Stimulated activated CD4-positive, alpha-beta T cell treated with anti-CD3 and anti-CD28 coated beads, TNF-alpha, amount 100 ng/mL, for 24 hours (primary cell): ENCODE measurements around the gene ALDH2.
A peak's percentile ranks its signal among the peaks of the same experiment; 100 is the strongest.
"Not testable (repeated sequence)": the region's sequence is repeated elsewhere in the genome, so short reads cannot be mapped to it uniquely, and the experiment has no call there.

ENCODE experiments used
- DNase-seq, 3 experiments: peaks; one replicate each; pipeline ENCODE4 v3.0.0-alpha.2; 2020; ENCODE audit warnings: low read depth in 3 of 3

Gene ALDH2

DNA sequence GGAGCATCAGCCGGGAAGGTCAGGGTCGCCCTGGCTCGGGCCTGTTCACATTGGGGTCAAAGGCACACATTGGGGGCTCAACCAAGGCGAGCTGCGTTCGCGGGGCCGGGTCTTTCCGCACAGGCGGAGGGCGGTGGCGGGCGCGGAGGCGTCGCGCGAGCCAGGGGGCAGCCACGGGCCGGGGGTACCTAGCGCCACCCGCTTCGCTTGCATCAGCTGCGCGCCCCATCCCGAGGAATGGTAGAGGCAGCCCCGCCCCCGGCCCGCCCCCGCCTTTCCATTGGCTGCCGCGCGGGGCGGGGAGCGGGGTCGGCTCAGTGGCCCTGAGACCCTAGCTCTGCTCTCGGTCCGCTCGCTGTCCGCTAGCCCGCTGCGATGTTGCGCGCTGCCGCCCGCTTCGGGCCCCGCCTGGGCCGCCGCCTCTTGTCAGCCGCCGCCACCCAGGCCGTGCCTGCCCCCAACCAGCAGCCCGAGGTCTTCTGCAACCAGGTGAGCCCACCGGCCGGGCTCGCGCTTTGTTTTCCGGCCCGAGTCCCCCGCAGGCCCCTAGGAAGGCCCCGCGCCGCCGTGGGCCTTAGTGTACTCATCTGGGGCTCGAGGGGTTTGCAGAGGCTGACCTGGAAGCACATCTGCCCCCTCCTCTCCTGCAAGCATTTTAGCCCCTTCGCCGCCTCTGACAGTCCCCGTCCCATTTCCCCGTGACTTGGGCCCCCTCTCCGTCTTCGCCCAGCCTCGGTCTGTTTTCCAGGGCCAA lies at the start of gene ALDH2:
Gene ALDH2, plus strand, starts transcription at position 326 of the 754 bp plus-strand sequence. Its CDS starts 50 bp downstream, at position 376.
- DNase-seq = peak in 2 of 3 experiments; percentile 2 to 22

DNA sequence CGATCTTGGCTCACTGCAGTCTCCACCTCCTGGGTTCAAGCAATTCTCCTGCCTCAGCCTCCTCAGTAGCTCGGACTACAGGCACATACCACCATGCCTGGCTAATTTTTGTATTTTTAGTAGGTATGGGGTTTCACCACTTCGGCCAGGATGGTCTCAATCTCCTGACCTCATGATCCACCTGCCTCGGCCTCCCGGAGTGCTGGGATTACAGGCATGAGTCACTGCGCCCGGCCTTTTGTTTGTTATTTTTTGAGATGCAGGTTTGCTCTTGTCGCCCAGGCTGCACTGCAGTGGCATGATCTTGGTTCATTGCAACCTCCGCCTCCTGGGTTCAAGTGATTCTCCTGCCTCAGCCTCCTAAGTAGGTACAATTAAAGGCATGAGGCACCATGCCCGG lies 47.4 kb upstream of the ALDH2 start:
- DNase-seq = not testable (repeated sequence)

DNA sequence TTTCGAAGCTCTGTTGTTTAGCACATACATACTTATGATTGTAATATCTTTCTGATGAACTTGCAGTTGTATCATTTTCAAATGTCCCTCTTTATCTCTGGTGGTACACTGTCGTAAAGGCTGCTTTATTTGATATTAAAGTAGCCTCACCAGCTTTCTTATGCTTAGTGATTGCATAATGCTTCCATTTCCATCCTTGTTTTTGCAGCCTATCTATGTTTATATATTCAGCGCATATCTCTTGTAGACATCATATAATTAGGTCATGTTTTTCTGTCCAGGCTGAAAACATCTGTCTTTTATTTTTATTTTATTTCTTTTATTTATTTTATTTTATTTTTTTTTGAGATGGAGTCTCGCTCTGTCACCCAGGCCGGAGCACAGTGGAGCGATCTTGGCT lies 46.3 kb upstream of the ALDH2 start:
- no peak for DNase-seq

DNA sequence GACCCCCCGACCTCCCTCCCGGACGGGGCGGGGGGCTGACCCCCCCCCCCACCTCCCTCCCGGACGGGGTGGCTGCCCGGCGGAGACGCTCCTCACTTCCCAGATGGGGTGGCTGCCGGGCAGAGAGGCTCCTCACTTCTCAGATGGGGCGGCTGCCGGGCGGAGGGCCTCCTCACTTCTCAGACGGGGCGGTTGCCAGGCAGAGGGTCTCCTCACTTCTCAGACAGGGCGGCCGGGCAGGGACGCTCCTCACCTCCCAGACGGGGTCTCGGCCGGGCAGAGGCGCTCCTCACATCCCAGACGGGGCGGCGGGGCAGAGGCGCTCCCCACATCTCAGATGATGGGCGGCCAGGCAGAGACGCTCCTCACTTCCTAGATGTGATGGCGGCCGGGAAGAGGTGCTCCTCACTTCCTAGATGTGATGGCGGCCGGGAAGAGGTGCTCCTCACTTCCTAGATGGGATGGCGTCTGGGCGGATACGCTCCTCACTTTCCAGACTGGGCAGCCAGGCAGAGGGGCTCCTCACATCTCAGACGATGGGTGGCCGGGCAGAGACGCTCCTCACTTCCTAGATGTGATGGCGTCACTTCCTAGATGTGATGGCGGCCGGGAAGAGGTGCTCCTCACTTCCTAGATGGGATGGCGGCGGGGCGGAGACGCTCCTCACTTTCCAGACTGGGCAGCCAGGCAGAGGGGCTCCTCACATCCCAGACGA lies 42.9 kb upstream of the ALDH2 start:
- not testable (repeated sequence) for DNase-seq

DNA sequence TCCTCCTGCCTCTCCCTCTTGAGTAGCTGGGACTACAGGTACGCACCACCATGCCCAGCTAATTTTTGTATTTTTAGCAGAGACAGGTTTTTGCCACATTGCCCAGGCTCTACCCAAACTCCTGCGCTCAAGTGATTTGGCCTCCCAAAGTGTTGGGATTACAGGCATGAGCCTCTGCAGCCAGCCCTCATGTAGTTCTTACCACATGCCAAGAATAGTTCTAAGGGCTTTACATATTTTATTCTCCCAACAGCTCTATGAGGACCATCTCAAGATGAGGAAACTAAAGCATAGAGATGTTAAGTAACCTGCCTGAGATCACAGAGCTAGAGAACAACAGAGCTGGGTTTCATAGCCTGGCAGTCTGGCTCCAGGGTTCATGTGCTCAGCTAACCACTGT lies 37.9 kb upstream of the ALDH2 start:
- DNase-seq = no peak

DNA sequence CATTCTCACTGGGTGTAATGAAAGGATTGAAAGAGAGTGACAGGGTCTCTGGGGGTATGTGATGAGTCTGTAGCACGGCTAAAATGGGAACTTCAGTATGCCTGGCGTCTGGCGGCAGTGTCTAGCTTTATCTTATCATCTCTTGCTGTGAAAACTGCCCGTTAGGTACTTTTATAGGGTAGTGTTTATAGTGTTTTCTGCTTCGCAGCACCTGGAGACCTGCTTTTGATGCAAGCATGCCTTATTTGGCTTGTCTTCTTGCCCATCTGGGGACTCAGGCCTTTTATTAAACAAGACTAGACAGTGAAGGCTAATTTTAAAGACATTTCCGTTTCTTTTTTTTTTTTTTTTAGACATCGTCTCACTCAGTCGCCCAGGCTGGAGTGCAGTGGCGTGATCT lies 36.3 kb upstream of the ALDH2 start:
- DNase-seq = no peak

DNA sequence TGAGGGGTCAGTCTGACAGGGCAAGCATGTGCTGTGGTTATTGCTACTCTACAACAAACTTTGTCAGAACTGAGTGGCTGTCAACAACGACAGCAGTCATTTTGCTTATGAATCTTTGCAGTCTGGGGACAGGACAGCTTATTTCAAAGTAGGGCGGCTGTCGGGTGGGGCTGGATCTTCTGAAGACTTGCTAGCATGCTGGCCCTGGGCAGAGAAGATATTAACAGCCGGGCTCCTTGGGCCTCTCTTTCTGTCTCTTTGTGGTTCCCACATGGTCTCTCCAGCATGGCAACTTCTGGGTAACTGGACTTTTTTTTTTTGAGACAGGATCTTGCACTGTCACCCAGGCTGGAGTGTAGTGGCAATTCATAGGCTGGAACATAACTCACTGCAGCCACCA lies 33.9 kb upstream of the ALDH2 start:
- DNase-seq = no peak

DNA sequence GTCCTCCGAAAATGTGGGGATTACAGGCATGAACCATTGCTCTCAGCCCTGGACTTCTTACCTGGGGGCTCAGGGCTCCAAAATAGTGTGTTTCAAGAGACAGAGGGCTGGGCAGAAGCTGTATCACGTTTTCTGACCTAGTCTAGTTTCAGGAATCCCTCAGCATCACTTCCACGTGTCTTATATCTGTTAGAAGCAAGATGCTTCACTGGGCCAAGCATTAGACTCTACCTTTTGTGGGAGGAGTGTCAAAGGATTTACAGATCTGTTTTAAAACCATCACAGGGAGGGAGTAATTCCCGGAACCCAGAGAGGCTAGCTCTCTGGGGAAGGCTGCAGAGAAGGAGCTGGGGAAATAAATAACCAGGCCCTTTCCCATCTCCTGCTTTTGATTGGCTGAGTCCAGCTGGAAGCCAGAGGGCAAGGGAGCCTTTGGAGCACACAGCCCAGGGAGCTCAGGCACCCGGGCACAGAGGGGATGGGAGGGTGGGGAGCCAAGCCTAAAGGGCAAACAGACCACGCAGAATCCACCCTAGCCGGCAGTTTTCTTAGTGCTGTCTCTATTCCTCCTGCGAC lies 33.3 kb upstream of the ALDH2 start:
- DNase-seq = no peak

DNA sequence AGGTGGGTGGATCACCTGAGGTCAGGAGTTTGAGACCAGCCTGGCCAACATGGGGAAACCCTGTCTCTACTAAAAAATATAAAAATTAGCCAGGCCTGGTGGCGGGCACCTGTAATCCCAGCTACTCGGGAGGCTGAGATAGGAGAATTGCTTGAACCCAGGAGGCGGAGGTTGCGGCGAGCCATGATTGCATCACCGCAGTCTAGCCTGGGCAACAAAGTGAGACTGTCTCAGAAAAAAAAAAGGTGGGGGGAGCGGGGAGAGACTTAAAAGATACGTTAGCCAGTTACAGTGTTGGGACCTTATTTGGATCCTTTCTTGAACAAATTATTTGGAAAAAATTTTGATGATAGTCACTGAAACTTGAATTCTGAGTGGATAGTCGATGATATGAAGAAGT lies 27.2 kb upstream of the ALDH2 start:
- DNase-seq = not testable (repeated sequence)

DNA sequence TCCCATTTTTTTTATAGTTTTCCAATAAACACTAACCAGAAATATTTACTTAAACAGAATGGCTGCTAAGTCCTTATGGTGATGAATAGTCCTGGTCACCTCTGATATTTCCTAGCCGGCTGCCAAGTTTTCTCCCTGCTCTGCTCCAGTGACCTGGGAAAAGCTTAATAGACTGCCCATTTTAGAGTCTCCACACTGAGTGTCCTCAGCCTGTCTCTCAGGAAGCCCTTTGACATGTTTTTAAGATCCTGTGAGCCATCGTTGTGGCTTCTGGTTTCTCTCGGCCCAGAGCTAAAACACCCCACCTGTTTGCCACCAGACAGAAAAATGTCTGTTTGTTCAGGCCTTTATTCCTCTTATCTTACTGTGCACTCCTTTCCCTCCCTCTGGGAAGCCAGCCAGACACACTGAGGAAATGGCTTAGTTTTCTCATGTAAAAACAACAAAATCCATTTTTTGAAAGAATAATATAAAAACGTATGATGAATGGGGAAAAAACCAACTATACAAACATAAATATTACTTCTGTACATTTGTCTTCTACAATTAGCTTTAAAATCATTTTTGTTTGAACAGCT lies 25.4 kb upstream of the ALDH2 start:
- DNase-seq = no peak

DNA sequence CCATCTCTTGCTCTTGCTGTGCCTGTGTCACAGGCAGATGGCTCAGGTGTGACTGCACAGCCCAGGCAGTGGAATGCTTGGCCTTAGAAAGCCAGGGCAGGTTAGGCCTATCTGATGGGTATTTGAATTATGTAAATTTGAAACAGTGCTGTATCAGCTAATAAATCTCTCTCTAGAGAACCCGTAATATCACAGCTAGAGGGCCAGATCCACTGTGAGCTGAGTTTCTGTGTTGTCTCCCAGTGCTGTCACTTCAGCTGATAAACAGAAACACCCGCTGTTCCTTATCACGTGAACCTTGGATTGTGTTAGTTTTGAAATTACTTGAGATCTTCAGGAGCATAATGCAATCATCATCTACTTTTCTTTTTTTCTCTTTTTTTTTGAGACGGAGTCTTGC lies 21.5 kb upstream of the ALDH2 start:
- DNase-seq = no peak

DNA sequence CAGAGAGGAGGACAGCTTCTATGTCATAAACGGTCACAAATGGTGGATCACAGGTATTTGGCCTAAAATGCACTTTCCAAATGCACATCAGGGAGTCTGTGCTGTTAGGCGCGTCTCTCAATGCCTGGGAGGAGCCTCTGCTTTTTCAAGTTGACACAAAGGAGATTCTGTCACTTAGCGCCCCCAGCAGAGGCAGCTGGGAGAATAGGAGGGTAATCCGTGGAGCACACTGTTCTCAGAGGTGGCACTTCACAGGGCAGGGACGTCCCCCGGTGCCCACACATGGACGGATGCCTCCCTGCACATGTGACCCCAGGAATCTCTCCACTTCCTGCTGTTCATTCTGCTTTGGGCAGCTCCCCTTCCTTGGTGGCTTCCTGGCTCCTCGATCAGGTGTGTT lies 19.4 kb upstream of the ALDH2 start:
- DNase-seq = no peak

DNA sequence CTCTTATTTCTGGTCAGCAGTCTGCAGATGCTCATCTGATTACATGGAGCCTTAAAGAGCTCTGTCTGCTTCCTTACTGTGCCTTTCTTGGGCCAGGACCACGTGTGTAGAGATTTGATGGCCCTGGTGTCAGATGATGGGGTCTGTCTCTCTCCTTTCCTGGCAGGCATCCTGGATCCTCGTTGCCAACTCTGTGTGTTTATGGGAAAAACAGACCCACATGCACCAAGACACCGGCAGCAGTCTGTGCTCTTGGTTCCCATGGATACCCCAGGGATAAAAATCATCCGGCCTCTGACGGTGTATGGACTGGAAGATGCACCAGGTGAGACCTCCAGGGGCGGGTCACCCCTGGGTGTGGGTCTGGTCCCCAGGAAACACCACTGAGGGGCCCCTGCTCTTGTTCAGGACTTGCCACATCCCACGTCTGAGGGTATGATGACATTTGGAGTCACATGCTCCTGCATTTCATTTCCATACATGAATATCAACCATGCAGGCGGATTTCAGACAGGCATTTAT lies 18.5 kb upstream of the ALDH2 start:
- DNase-seq = no peak

DNA sequence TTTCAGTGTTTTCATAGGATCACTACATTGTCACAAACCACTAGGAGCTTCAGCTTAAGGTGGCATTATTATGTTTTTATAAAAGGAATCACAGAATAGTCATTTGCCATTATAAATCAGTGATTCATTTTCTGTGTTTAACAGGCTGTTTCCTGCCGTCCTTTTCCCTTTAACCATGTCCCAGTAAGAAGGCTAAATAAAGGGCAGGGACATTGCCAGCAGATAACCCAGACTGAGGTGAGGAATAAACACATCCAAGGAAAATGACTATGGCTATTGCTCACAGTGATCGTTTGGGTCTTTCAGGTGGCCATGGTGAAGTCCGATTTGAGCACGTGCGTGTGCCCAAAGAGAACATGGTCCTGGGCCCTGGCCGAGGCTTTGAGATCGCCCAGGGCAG lies 17.9 kb upstream of the ALDH2 start:
- no peak for DNase-seq

DNA sequence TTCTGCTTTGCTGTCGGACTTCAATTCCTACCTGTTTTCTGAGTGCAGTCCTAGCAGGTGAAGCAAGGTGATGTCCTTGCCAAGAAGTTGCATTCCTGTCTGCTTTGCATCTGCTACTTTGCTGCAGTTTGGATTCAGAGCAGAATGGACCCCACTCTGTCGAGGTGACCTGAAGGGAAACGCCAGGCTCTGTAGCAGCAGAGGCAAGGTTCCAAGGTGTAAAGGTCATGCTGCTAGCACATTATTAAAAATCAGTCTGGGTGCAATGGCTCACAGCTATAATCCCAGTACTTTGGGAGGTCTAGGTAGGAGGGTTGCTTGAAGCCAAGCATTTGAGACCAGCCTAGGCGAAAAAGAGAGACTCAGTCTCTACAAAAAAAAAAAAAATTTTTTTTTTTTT lies 17.3 kb upstream of the ALDH2 start:
- no peak for DNase-seq

DNA sequence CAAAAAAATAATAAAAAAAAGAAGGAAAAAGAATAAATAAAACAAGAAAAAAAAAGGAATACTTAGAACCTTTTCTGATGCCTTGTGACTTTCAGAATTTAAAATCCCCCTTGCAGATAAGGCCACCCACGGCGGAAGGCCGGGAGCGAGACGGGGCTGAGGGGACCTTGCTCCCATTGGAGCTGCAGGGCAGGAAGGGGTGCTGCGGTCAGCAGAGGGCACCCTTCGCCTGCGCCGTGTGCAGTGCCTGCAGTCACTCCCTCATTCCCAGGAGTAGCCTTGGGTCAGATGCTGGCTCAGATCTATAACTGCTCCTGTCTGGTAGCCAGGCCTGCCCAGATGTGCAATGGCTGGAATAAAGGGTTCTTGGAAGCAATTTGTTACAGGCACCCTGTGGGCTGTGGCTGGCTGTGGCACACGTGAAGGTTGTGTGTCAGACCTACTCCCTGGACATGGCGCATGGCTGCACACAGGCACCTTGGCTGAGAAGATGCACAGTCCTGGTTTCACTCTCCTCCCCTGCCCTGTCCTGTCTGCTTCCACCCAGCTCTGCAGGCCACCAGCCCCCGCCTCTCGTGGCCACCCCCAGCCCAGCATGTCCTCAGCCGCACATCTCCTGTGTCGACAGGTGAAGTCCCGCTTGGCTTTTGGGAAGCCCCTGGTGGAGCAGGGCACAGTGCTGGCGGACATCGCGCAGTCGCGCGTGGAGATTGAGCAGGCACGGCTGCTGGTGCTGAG lies 13.4 kb upstream of the ALDH2 start:
- no peak for DNase-seq

DNA sequence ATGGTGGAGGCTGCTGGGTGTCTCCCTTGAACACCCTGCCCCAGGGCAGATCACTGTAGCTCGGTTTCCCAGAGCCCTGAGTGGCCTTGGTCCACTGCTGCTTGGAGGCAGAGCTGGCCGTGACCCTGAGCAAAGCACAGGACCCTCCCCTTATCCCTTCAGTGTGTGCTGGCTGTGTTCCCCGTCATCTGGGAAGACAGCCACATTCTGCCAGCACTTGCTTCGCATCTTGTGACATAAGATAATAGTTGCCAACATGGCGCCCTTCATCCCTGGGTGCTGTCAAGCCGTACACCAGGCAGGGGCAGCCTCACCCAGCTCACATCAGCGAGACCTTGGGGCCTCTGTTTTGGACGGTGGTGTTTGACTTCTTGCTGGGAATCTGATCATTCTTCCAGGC lies 12.1 kb upstream of the ALDH2 start:
- no peak for DNase-seq

DNA sequence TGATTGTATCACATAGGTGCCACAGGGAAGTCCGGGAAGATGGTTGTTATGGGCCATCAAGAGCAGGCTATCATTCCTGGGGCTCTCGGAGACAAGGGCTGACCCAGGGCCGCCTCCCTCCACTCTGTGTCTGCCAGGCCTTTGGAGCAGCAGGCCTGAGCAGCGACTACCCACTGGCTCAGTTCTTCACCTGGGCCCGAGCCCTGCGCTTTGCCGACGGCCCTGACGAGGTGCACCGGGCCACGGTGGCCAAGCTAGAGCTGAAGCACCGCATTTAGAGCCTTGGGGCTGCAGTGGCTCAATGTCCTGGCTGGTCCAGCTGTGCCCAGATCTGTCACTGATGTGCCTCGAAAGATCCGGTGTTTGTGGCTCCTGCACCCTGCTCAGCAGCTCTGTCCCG lies 10.5 kb upstream of the ALDH2 start:
- DNase-seq = no peak

DNA sequence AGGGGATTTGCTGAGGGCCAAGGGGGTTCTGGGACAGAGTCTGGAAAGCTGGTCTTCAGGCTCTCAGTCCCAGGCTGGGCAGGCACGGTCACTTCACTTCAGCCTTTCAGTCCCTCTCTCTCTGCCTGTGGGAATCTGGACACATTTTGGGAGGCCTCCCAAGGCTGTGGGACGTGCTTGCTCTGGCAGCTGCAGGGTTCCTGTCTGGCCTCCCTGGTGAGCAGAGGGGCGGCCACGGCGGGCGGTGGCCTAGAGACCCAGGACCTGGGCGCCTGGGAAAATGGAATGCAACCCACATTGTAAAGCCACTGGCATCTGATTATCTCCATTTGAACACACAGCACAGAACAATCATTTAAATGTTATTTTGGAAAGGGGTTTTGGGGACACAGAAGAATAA lies 10.1 kb upstream of the ALDH2 start:
- no peak for DNase-seq

DNA sequence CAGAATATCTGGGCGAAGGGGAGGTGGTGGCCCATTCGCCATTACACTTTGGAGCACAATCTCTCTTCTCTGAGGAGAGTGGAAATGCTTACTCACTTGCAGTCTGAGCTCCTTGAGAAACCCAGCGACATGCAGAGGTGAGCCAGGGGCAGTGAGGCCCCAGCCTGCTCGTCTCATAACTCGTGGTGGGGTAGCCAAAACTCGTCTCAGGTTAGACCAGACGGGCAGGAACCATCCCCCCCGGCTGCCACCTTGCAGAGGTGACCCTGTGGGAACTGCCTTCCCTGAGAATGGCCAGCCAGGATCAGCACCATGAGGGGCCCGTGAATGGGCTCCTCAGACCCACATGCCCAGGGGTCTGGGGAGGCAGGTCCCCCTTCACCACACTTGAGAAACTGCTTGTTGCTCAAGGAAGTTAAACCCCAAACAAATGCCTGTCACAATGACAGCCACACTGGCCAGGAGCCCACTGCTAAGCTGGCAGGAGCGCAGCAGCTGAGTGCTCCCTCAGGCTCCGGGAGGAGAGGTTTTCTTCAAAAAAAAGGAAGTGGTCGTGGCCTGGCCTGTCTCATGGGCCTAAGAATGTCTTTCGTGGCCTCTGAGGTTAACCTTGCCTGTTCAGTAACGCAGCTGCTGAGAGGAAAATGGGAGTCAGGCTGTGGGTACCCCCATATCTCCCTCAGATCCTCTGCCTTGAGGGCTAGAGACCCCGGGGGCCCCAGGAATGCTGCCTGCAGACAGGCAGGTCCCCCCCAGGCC lies 9.2 kb upstream of the ALDH2 start:
- DNase-seq = no peak

DNA sequence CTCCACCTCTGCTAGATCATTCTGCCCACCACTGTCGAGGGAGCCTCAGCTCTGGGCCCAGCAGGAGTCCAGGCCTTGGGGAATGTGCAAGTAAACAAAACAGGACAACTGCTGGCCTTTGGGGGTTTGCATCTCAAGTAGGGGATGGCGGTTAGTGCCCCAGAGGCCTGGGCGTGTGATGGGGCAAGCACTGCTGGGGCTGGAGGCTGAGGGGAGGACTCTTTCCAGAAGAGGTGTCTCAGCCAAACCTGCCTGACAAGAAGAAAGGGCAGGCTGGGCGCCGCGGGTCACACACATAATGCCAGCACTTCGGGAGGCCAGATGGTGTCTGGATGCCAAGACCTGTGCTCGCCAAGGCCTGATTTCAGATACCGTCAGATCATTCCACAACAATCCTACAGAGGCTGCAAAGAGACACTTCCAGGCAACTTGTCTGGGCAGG lies 8.6 kb upstream of the ALDH2 start:
- DNase-seq = no peak
